Measurements from ENCODE around the gene SLC45A1.
"Not testable (repeated sequence)": the region's sequence is repeated elsewhere in the genome, so short reads cannot be mapped to it uniquely, and the experiment has no call there.

SLC45A1 gene

DNA sequence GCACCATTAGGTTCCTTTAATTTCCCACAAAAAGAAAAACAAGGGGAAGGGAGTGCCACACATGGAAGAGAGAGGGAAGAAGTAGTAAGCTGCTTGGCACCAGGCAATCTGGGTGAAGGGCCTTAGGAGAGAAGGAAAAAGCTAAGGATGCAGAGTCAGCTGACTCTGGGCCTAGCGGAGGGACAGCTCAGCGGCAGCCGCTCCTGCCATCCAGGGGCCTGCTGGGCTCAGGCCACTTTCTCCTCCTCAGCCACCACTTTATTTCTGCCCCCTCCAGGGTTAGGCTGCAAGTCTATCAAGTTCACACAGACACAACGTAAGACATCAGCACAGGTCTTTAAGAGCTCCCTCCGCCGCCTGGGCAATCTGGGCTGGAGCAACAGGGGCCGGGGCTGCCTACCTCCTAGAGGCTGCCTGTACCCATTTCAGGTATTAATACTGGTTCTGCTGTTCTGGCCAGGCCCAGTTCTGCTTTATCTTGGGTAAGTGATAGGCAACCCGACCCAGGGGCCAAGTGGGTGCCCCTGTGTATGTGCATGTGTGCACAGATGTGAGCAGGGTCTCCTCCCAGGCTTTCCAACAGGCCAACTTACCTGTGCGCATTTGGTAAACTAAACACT, 53.6 kb downstream of the SLC45A1 start:
- no peak for DNase-seq

DNA sequence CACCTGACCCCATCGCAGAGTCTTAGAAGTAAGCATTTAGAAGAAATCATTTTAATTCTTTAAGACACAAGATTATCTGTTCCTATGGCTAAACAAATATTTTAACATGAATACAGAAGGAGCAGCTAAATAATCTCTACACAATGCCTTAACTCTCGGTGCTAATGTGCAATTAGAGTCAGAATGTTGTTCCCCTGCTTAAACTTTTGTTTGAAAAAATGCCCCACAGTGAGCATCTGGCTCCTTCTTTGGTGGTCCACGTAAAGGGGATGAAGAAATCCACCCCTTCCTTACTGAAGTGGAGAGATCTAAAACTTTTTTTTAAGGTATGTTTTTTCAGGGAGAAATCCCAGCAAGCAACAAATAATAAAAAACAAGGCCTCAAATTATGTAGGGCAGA, 55.2 kb downstream of the SLC45A1 start:
- DNase-seq = no peak

DNA sequence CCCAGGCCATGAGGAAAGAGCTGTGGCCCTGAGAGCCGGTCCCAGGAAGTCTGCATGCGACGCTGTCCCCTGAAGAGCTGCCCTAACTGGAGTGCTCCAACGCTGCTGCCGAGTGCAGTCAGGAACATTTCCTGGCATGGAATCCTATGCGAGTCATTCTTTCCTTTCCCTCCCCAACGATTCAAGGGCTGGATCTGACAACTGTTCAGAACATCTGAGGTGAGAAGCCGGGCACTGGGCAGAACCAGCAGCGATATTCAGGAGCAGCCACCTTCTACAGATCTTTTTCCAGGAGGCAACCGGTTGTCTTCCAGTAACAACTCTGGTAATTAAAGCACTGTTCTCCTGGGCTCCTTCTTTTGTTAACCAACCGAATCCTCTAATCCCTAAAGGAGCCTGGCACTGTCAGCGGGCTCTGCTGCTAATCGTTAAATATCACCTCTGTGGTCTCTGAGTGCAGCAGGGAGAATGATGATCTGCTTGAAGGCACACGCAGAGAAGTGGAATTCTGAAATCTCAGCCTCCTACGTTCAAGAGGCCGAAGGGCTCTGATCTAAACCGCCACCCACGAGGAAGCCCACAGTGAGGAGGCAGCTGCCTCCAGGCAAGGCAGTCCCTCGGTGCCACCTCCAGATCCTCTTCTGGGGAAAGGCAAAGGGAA, 55.8 kb downstream of the SLC45A1 start:
- DNase-seq = no peak

DNA sequence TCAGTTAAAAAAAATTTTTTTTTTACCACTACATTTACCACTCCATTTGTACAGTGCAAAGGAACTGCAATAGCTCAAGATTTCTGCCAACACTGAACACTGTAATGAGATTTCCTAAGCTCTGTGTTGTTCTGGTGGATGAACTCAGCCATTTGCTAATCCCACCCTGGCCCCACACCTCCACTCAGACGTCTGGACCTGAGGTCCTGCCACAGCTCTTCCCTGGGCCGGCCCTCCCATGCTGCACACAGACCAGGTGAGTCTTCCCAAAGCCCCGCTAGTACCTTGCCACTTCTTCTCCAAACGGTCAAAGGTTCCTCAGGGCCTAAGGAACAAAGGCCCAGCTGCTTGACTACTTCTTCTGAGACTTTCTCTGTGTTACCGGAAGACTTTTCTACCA, 56.4 kb downstream of the SLC45A1 start:
- DNase-seq = no peak

DNA sequence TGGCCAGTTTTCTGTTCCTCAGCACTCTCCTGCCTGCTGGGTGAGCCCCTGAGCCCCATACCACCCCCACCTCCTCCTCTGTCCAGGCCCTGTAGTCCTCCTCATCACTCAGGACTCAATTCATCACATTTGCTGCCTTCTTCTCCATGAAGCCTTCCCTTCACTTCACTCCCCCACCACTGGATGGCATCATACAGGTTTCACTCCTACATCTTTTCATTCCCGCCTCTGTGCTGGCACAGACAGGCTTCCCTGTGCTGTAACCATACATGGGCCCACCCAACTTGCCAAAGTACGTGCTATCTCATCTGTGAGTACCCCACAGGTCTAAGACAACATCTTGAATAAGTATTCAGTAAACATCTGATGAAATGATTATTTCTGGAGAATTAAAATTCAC, 56.9 kb downstream of the SLC45A1 start:
- DNase-seq = peak in 1 of 5 experiments; percentile 40

DNA sequence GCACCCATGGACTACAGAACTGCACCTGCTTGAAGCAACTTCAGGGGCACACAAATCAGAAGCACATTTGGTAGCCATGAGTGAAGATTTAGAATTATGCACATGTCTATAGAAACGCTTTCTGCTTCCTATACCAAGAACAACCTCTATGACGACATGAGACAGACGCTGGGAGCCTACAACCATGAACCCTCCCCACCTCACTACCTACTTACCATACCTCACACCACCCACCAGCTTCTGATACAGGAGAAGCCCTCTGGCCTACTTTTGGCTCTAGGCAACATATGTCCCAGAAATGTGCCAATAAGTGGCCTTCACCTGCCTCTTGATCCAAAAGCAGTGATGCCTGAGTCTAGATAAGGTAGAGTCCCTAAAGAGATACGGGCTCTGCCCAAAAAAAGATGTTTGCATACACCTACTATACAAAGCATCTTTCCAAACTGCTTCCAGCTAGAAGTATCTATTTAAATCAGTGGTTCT, 58.5 kb downstream of the SLC45A1 start:
- DNase-seq = no peak

DNA sequence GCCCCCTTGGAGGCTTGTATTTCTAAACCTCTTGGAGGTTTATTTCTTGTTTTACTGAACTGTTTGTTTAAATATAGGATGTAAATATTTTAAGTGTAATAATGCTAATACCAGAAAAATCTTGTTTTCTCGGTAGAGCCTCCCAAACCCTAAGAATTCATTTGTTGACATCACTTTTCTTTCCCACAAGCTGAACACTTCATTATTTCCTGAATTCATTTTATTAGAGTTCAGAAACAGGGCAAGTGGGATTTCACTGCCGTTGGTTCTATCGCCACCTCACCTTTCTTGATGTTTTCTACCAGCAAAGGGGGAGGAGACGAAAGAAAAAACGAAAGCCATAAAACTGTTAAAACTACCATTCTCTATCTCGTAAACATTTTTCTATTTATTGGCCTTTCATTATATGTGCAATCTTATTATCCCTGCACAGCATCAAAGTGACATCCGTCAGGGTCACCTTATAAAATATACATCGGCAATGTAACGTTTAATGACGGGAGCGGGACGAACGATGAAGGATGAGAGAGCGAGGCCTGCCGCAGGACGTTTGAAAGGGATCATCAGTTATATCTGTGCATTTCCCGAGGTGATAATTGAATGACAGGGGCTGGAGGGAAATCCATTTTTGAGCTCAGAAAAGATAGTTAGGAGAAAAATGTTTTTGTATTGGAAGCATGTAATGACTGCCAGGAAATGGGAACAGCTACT, 59.5 kb downstream of the SLC45A1 start:
- DNase-seq = no peak

DNA sequence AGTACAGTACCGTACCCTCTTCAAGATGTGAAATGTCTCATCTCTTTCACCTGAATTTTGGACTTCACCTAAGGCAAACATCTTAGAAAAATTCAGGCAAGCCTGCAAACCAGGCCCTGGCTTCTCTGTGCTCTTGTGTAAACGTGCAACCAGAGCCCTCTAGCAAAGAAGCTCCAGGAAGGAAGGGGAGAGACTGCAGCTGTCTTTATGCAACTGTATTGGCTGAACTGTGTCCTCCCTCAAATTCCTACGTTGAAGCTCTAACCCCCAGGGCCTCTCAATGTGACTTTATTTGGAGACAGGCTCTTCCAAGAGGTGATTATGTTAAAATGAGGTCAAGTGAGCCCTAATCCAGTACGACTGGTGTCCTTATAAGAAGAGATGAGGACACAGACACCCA, 60.3 kb downstream of the SLC45A1 start:
- DNase-seq = no peak

DNA sequence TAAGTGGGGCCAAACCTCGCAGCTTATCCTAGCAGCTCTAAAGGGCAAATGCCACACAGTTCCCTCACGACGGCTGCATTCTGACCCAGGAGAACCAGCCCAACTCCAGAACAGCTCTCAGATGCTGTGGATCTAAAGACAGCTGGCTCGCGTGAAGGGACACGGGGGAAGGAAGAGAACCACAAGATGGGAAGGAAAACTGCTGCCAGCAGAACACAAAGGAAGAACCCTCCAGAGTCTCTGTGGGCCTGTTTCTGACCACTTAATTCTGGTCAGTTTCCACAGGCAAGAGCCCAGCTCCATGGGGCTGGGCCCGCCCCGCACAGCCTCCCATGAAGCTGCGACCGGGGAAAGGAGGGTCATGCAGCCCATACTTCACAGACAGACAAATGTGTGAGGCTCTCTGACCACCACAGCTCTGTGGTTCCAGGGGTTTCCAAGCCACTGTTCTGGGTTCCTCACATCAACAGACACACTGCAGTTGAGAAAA, 61.1 kb downstream of the SLC45A1 start:
- no peak for DNase-seq

DNA sequence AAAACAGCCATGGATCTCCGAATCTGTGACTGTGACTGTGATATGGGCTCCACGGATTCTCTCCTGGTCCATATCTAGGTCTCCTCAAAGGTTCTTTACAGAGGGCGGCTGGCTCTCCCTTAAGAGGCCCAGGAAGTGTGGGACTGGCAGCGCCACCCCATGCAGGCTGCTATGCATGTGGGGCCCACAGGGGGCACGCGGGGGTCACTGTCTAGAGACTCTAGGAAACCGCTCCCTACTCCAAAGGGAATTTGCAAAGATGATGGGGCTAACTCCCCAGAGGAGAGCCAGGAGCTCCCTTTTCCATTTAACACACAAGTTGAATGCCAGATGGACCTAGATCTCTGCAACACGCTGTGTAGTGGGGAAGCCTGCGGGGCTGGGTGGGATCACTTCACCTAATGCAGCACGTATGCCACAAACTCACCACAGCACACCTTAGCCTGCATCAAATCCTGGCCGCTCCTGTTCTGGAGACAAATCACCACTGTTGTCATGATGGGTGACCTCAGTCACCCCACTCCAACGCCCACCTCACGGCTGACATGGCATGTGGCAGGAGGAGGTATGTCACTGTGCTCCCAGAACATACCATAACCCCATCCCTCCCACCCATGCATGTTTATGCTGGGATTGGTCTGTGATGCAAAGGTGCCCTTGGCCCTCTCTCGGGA, 61.7 kb downstream of the SLC45A1 start:
- DNase-seq = no peak

DNA sequence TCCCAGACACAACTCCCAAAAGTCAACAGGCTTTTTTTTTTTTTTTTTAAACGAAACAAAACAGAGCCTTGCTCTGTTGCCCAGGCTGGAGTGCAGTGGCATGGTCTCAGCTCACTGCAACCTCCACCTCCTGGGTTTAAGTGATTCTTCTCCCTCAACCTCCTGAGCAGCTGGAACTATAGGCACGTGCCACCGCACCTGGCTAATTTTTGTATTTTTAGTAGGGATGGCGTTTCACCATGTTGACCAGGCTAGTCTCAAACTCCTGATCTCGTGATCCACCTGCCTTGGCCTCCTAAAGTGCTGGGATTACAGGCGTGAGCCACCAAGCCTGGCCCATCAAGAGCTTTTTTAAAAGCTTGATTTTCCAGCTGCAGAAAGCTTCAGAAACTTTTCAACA, 62.4 kb downstream of the SLC45A1 start:
- DNase-seq = not testable (repeated sequence)

DNA sequence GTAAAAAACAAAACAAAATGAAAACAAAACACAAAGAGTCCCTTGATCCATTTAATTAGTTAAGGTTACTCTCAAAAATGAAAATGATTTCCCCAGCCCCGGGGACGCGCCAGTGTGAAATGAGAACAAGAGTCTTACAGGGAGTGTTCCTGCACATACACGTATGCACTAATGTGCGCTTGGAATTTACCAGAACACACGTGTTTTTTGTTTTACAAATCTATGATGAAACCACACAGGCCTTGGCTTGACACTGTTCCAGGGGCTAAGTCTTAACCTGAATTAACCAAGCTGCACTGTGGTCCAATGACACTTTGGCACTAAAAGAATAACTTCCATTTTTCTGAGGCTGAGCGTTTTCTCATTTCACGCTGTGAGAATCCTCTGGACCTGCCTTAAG, 63.7 kb downstream of the SLC45A1 start:
- DNase-seq = no peak

DNA sequence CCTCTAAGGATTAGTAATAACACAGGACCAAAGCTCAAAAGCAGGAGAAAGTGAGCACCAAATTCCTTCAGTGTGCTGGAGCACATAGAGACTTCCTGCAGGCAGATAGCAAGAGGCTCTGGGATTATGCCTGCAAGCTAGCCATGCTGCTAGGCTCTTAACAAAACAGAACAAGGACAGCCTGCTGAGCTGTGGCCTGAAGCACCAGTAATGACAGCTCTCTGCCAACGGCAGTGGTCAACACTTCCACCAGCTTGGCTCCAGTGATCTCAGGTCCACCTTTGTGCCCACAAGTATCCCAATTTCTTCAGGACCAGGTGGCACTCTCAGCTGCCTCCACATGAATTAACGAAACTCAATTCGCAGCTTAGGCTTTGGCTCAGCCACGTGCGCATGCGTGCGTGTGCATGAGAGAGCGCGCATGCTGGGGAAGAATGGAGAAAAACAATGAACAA, 64.2 kb downstream of the SLC45A1 start:
- DNase-seq = no peak

DNA sequence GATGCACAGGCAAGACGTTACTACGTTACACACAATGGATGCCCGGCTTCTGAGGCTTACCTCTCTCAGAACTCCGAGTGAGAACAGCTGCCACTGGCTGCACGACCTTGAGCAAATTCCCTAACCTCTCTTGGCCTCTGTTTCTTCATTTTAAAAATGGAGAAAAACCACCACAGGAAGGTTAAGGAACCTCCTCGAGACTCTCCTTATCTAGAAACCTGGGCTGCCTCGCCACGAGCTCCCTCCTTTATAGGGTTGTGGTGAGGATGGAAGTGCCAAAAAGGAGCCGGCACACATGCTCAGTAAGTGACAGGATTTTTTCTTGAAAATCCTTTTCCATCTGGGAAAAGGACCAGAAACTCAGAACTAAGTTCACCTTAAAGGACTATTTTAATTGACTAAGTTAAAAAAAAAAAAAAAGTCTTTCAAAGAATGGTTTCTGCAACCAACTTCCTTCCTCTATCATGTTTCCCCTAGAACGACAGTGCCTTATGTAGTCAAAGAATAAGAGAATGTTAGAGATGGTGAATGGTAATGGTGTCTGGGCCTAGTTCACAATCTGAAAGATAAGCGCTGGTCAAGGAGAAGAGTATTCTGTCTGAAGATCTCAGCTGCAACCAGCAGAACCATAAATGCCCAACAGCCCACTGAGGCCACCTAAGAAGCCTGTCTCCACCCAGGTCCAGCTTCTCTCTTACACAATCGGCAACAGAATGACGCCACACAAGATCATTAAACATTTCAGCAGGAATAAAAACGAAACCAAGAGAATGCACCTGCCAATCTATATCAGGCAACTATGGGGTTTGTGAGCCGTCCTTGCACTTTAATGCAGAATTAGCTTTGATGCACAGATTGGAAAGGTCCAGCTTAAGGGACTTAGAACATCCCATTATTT, 64.9 kb downstream of the SLC45A1 start:
- peak in 1 of 5 experiments; percentile 50 for DNase-seq

DNA sequence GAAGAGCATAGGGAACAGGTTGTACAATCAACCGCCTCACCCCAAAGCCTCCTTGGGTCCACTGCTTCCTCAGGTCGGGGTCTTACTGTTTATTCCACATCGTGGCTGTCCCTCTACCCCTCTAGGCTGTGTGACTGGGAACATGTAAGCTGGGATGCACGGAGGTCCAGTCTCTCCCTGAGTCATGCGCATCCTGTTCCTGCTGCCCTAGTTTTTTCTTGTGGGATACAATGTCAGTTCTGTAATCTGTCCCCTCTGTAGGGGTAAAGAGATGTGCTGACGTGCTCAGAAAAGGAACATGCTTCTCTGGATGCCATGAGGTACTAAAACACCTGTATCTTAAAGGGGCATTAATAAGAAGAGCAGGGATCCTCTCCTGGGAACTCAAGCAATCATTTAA, 66.2 kb downstream of the SLC45A1 start:
- no peak for DNase-seq

DNA sequence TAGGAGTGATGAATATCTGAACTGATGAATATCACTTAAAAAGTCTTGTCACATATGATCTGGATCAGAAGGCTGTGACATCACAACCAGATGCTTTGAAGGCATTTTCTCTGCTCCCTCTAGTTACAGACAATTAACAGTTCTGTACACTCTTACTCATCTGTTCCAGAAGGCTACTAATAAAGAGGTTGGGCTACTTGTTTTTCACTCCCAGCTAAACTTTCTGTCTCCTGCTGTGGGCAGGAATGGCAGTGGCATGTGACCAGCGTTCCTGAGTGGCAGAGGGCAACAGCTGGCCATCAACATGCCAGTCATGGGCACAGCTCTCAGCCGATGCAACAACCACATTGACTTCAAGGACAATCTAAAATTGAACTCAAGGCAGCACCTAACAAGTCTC, 66.7 kb downstream of the SLC45A1 start:
- peak in 1 of 5 experiments; percentile 29 for DNase-seq

DNA sequence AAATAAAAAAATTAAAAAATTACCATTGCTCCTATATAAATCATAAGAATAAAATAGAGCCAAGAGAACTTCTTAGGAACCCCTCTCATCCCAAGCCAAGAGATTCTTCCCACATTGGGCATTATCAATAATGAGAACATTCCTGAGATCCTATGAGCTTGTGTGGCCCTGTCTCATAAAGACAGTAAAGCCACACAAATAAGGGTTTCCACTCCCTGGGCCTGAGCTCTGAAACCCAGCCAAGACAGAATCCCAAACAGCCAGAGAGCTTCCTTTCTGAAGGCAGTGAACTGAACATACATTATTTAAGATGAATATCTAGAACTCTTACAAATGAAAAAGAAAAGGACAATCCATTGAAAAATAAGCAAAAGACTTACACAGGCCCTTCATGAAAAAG, 68.3 kb downstream of the SLC45A1 start:
- no peak for DNase-seq

DNA sequence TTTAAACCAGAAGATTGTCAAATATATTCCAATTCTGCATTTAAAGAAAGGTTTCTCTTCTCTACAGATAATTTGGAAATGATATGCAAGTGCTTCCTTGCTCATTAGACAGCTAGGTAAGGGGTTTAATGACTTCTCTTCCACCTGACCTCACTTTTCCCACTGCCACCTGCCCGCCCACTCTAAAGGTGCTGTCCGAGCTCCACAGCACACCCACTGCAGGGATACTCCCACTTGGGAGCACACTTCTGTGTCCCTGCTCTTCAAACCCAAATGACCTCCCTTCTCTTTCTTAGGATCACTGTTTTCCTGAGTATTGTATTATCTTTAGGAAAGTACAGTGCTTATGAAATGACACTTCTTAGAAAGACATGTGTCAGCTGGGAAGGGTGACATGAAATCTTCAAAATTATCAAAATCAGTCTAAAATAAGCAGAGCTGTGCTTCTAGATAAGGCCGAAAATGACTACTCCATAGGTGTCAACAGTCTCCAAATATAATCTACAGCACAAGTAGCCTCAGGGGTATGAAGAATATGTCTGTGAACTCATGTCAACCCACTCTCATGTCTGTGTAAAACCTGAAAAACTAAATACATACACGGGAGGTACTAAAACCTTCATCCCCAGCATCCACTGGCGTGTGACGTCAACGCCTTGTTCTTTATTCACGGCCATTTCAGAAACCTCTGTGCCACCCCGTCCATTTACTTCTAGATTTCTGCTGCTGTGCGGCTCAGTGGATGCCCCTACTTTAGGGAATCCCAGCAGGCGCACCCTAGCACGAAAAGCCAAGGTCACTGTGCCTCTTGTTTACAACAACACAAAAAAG, 71.0 kb downstream of the SLC45A1 start:
- DNase-seq = no peak

DNA sequence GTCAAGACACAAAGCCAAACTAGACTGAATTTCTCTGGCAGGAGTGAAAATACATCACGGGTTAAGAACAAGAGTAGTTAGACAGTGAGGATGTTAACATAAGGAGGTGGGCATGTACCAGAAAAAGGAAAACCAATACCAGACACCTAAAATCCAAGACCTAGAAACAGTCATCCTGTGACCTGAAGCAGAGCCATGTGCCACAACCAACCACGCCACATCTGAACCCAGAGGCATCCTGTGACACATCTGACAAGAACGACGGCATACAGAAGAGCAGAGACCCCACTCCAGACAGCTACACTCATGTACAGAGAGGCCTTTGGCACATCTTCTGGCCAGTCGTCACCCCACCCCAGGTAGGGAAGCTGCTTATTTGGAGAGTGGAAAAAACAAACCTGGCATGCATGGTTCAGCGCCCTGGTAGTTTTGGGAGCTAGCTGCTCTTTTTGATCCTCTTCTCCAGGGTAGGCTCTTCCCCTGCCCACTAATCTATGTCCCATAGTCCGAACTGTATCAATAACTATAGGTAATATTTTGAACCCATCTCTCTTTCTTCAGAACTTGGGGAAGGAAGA, 72.1 kb downstream of the SLC45A1 start:
- peak in 1 of 5 experiments; percentile 60 for DNase-seq

DNA sequence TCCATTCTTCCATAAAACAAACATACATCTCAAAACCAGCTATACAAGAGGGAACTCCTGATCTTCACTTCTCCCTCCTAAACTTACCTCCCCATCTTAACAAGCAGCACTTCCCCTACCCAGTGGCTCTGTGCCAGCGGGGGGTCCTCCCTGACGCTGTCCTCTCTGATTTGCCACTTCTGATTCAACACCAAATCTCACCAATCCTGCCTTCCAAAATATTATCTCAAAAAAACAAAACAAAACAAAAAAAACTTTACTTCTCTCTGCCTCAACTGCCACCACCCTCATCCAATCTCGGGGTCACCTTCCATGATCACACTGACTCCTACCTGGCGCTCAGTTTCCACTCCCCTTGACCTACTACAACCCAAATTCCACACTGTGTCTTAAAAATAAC, 72.8 kb downstream of the SLC45A1 start:
- no peak for DNase-seq

DNA sequence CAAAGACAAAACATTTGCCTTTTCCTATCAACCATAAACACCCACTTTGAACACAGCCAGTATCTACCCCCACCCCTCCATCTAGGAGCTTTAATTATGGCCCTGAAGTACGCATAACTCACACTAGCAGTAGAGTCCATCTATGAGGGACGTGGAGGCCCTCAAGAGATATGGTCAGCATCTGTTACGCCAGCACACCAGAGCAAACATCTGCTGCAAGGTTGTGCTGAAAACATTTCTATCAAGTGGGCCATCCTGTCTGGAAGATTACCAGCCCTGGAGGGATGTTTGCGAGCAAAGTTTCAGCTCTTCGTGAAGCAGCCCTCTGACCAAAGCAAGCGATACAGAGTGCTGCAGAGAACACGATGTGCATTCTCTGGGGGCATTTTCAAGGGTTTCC, 74.6 kb downstream of the SLC45A1 start:
- no peak for DNase-seq

All from T-helper 2 cell (primary cell).